ENCODE results near the gene WDR82.

- TF ChIP-seq CTCF (IDR thresholded peaks at IDR 0.05) (no peak), POLR2A (IDR thresholded peaks at IDR 0.05) (no peak), EP300 (IDR thresholded peaks at IDR 0.05; ENCODE audit: low read depth) (no peak)
Observed at GRCh38 chr3:52283306-52283705, 4.9 kb upstream of the WDR82 start.
